ENCODE results near the gene ALPK3.

ALPK3 gene

DNA sequence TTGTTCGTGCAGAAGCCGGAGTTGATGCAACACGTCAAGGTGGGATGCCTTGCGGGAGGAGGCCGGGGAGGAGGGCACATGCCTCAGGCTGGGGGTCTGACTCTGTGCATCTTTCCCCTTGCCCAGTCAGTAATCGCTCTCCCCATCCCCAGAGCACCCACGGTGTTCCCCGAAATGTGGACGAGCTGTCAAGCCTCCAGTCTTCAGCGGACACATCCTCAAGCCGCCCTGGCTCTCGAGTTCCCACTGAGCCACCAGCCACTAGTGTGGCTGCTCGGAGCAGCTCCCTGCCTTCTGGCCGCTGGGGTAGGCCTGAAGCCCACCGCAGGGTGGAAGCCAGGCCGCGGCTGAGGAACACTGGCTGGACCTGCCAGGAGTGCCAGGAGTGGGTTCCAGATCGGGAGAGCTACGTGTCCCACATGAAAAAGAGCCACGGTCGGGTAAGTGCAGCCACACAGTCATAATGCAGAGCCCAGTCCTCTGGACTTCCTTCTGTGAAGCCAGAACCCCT is 18.7 kb upstream of the ALPK3 start:
- DNase-seq (ENCODE audit: low read depth in 2 of 3, low spot score in 1 of 3): no peak

DNA sequence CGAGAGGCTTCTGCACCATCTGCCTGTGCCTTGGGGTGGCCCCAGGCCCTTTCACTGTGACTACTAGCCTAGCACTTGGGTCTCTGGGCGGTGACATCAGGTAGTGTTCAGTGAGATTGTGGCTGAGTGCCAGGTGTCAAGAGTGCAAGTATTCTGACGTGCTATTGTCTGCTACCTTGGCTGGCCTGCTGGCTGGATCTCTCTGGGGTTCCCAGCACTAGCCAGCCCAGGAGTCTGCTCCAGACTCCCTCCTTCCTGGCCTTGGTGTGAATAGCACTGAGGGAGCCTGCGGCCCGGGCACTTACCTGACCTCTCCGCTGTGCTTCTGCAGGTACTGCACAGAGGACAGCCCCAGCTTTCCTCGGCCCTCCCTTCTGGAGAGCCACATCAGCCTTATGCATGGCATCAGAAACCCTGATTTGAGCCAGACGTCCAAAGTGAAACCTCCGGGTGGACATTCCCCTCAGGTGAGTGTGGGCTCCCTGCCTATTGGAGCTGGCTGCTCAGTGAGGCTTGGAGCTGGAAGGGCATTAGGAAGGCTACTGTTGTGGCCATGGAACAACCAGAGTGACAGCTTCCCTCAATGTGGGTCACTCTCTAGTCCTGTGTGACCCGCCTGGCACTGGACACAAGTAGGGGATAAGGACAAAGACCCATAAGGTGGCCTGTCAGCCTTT is 17.5 kb upstream of the ALPK3 start:
- DNase-seq (ENCODE audit: low read depth in 2 of 3, low spot score in 1 of 3): no peak

GRCh38 chr15:84800365-84800806 is 16.8 kb upstream of the ALPK3 start:
- DNase-seq (ENCODE audit: low read depth in 2 of 3, low spot score in 1 of 3): no peak

DNA sequence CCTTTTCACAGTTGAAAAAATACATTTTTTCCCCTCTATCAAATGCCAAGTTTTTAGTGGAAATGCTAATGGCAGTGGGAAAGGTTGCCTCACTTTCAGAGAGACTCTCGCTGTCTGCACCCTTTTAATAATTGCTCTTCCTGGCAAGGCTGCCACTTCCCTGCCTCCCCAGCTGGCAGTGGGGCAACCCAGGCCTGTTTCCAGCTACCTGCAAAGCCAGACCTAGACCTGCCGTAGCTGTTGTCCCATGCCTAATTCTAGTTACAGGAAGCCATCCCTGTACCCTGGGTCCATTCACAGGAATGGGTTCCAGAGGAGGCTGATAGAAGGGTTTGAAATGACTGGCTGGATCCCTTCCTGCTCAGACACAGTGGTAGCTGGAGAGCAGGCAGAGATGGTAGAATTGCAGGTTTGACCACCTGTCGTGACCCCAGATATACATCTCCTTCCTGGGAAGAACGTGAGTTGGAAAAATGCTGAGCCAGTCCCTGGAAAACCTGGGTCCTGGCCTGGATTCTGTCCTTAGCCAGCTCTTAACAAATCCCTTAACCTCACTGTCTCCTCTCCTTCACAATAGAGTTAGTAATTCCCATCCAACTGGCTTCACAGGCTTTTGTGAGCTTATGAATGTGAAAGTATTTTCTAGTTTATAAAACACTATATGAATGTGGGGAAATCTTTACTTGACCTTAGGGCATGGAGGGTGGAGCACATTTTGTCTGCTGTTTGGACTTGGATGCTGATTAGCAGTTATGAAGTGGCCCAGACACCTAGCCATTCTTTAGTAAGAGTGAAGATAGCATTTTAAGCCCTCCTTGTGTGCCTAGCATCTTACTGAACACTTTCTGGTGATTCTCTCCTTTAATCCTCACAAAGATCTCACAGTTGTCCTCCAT is 12.9 kb upstream of the ALPK3 start:
- no peak for DNase-seq (ENCODE audit: low read depth in 2 of 3, low spot score in 1 of 3)

DNA sequence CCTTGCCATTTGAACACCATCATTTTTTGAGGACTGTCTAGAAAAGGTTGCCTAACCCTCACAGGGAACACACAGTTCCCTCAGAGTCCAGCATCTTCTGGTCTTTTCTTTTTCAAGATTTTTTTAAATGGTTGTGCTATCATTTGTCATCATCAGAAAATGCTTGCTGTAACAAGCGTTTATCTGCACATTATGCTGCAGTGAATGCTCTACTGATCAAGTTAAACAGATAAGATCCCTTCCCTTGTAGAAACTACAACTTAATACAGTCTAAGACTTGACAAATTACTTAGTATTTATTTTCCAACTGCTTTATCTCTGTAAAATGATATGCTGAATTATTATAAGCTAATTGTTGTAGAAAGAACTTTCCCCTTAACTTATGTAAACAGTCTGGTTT is 11.9 kb upstream of the ALPK3 start:
- DNase-seq (ENCODE audit: low read depth in 2 of 3, low spot score in 1 of 3): no peak

DNA sequence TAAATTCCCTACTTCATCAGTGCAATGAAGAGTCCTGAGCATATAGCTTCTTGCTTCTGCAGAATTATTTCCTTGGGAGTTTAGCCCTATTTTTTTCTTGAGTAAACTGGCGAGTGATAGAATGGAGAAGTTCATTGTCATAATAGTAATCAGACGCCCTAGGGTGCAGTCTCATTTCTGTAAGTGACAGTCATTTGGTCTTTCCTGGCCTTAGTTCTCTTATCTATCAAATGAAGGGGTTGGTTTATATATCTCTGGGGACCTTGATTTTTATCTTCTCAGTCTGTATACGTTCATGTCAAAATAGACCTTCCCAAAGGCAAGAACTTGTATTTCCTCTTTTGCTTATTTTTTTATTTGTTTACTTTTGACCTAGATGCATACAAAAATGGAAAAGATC is 9.9 kb upstream of the ALPK3 start:
- no peak for DNase-seq (ENCODE audit: low read depth in 2 of 3, low spot score in 1 of 3)

- no peak for DNase-seq (ENCODE audit: low read depth in 2 of 3, low spot score in 1 of 3)
Measured at GRCh38 chr15:84810073-84810840, 6.9 kb upstream of the ALPK3 start.

- DNase-seq (ENCODE audit: low read depth in 2 of 3, low spot score in 1 of 3): no peak
Measured at GRCh38 chr15:84811151-84811550, 6.0 kb upstream of the ALPK3 start.

- no peak for DNase-seq (ENCODE audit: low read depth in 2 of 3, low spot score in 1 of 3)
Measured at GRCh38 chr15:84811828-84812227, 5.3 kb upstream of the ALPK3 start.

- no peak for DNase-seq (ENCODE audit: low read depth in 2 of 3, low spot score in 1 of 3)
Measured at GRCh38 chr15:84812842-84813241, 4.3 kb upstream of the ALPK3 start.

- DNase-seq (ENCODE audit: low read depth in 2 of 3, low spot score in 1 of 3): no peak
Measured at GRCh38 chr15:84813435-84813834, 3.7 kb upstream of the ALPK3 start.

DNA sequence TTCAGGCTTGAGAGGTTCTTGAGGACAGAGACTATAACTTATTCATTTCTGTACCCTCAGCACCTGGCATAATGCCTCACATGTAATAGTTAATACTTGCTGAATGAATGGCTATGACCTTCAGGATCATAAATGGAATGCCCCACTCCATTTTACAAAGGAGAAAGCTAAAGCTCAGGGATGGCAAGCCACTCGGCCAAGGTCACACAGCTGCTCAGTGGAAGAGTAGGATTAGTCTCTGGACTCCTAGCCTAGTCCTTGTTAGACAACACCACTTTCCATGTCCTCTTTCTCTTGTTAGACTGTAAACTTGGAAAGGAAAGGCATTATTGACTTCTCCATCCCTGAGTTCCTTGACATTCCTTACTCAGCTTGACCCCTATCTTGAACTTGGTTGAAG is 3.2 kb upstream of the ALPK3 start:
- no peak for DNase-seq (ENCODE audit: low read depth in 2 of 3, low spot score in 1 of 3)

GRCh38 chr15:84814916-84815315 is 2.2 kb upstream of the ALPK3 start:
- no peak for DNase-seq (ENCODE audit: low read depth in 2 of 3, low spot score in 1 of 3)

- no peak for DNase-seq (ENCODE audit: low read depth in 2 of 3, low spot score in 1 of 3)
Measured at GRCh38 chr15:84817466-84818081, 418 bp downstream of the ALPK3 start.

DNA sequence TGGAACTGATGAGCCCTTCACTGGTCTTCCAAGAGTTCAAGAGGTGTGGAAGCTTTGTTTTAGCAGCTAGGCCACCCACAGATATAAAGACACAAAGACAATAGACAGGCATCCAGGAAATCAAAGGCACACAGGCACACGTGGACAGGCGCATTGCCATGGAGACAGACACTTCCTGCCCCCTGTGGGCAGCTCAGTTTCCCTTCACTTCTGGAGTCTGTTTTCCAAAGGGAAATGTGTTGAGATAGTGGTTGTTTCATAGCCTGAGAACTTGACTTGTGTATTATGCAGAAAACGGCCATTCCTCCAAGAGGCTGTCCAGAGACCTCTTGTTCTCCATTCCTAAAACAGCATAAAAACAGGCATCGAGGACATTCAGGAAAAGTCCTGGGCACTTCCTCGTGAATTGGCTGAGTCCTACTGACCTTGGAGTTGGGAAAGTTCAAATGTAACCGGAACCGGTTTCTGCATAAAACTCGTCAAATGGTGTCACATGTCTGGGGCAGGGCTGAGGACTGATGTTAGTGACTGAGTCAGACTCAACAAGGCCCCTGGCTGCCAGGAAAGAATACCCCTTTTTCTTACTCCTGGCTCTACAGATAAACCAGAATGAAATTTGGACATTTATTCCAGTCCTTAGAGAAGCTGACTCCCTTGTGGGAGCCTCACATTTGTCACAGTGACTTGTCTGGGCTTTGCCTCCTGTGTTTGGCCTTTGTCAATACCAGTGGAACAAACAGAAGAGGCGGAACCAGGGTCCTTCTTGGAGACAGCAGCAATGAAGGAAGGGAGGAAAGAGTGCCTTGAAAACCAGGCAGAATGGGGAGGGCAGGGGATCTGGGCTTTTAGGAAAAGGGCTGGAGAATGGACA is 1.3 kb downstream of the ALPK3 start:
- no peak for DNase-seq (ENCODE audit: low read depth in 2 of 3, low spot score in 1 of 3)

DNA sequence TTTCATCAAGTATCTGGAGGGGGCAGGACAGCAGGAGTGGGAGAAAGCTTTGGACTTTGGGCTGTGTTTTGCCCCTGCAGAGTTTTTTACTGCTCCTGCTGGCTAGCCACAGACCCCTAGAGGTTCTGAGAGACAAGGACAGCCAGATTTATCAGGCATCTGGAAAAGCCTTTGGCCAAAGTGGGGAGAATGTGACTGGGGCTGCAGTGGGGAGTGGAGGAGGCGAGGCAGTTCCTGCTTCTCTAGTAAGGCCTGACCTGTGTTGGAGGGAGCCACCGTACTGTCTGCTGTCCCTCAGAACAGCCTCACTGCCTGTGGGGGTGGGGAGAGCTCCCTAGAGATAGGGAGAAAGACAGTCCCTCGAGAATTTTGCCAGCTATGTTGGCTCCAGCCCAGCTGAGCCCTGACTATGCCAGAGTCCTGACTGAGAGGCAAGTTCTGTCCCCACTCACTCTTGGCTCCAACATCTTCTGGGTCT is 2.2 kb downstream of the ALPK3 start:
- DNase-seq (ENCODE audit: low read depth in 2 of 3, low spot score in 1 of 3): no peak

DNA sequence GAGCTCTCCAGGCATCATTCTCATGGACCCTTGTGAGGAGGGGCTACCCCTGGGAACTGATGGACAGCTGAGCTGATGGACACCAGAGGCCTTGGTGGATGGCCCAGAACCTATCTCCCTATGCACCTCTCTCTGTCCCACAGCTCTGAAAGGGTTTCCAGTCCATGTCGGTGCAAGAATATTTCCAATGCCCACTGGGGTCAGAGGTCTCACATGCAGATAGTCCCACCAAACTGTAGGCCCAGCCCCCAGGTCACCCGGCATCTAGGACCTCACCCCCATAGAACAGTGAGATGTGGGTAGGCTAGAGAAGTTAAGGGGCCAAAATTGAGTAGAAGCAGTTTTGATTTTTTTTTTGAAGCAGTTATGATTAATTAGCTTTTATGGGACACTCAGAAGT is 2.6 kb downstream of the ALPK3 start:
- DNase-seq (ENCODE audit: low read depth in 2 of 3, low spot score in 1 of 3): no peak

GRCh38 chr15:84821501-84822021 is 4.4 kb downstream of the ALPK3 start:
- no peak for DNase-seq (ENCODE audit: low read depth in 2 of 3, low spot score in 1 of 3)

- no peak for DNase-seq (ENCODE audit: low read depth in 2 of 3, low spot score in 1 of 3)
Measured at GRCh38 chr15:84822653-84823281, 5.6 kb downstream of the ALPK3 start.
